HCT116 (cell line): ENCODE measurements around the gene TMC2. TPM values are rescaled to one million over a fixed set of nuclear protein-coding genes. Genes with fewer than 3 reads are reported as not detected.

Source experiments
- ATAC-seq: fragments of 200-7000 bp; cut with Tn5 transposase; 2 replicates; pipeline ENCODE4 v1.9.1; 2020; ENCODE audit warnings: mild to moderate bottlenecking, moderate library complexity
- BruUV-seq: library from RNA; stranded (reverse); fragments of 400-500 nt; replicated peaks from 2 replicates; lab custom pipeline; 2021; lab: Mats Ljungman, UMichigan
- CTCF ChIA-PET: fragments of 300-600 bp; sonication (Branson Sonifier 250); formaldehyde crosslinking; loops from one replicate; lab custom pipeline; 2021; ENCODE audit warnings: antibody characterized with exemption; lab: Charles Lee
- POLR2A ChIA-PET: fragments of 300-600, 350-600 bp; sonication (Branson Sonifier 250); formaldehyde crosslinking; loops from one replicate; lab custom pipeline; 2021; ENCODE audit warnings: antibody characterized with exemption; lab: Charles Lee
- RAD21 ChIA-PET, 2 experiments: fragments of 300-600 bp; sonication (Branson Sonifier 250); formaldehyde crosslinking; loops; one replicate each; lab custom pipeline; 2023; ENCODE audit warnings: low total read pairs in 2 of 2; ENCODE audit not compliant: uncharacterized antibody in 2 of 2, unreplicated experiment in 2 of 2, low non-redundant PET in 1 of 2; lab: Charles Lee
- DNase-seq: peaks from one replicate; pipeline ENCODE4 v3.0.0-alpha.2; 2010; ENCODE audit warnings: low read depth, low spot score
- H2AFZ ChIP-seq: fragments of 200-600 bp; shearing (Covaris generic), sonication (generic); 2 replicates; pipeline ENCODE4 v1.6.1; 2017; ENCODE audit warnings: low read depth, mixed run types, mixed read lengths, antibody characterized with exemption, low read length; ENCODE audit not compliant: poor library complexity, severe bottlenecking
- H3K27ac ChIP-seq: 2 replicates; pipeline ENCODE4 v1.5.1; 2012; ENCODE audit warnings: low read depth, low read length
- H3K27me3 ChIP-seq: fragments of 200-600 bp; sonication (generic); 2 replicates; pipeline ENCODE4 v1.6.1; 2016; ENCODE audit warnings: mixed run types, low read length, mixed read lengths; ENCODE audit not compliant: insufficient read depth
- H3K36me3 ChIP-seq, 2 experiments: fragments of 200-500 bp in 1 of 2; fragments of 200-600 bp in 1 of 2; sonication (Bioruptor generic) in 1 of 2; sonication (generic) in 1 of 2; 2 replicates each; pipeline versions ENCODE4 v1.5.1 to v1.6.1; 2014 to 2016; ENCODE audit warnings: low read length in 2 of 2, inconsistent platforms in 1 of 2, mixed read lengths in 1 of 2, mixed run types in 1 of 2; ENCODE audit not compliant: insufficient read depth in 2 of 2, control insufficient read depth in 1 of 2
- H3K4me1 ChIP-seq, 2 experiments: fragments of 200-600 bp in 1 of 2; sonication (generic) in 1 of 2; 2 replicates each; pipeline versions ENCODE4 v1.5.1 to v1.6.1; 2012 to 2017; ENCODE audit warnings: low read length in 2 of 2, inconsistent platforms in 1 of 2, mild to moderate bottlenecking in 1 of 2, mixed read lengths in 1 of 2, mixed run types in 1 of 2, moderate library complexity in 1 of 2; ENCODE audit not compliant: insufficient read depth in 2 of 2, control insufficient read depth in 1 of 2
- H3K4me2 ChIP-seq: fragments of 200-600 bp; sonication (generic); 2 replicates; pipeline ENCODE4 v1.6.1; 2017; ENCODE audit warnings: mixed run types, low read length, mixed read lengths
- H3K4me3 ChIP-seq, 2 experiments: fragments of 200-600 bp in 1 of 2; sonication (generic) in 1 of 2; replicated peaks in 1 of 2; 2 replicates each; pipeline ENCODE4 v1.5.1; 2011 to 2016; ENCODE audit warnings: low read length in 2 of 2, control low read depth in 1 of 2, low read depth in 1 of 2, mild to moderate bottlenecking in 1 of 2, mixed read lengths in 1 of 2, mixed run types in 1 of 2
- H3K79me2 ChIP-seq: fragments of 200-600 bp; sonication (generic); 2 replicates; pipeline ENCODE4 v1.6.1; 2017; ENCODE audit warnings: mild to moderate bottlenecking, mixed run types, low read length, moderate library complexity, mixed read lengths; ENCODE audit not compliant: insufficient read depth
- H3K9ac ChIP-seq: fragments of 200-600 bp; sonication (generic); 2 replicates; pipeline ENCODE4 v1.6.1; 2016; ENCODE audit warnings: low read length, mixed read lengths
- H3K9me2 ChIP-seq: fragments of 200-600 bp; sonication (generic), shearing (Covaris generic); 2 replicates; pipeline ENCODE4 v1.6.1; 2017; ENCODE audit warnings: mixed run types, mild to moderate bottlenecking, moderate library complexity; ENCODE audit not compliant: insufficient read depth
- H3K9me3 ChIP-seq, 2 experiments: fragments of 200-500 bp in 1 of 2; fragments of 200-600 bp in 1 of 2; sonication (Bioruptor generic) in 1 of 2; sonication (generic) in 1 of 2; 2 replicates each; pipeline ENCODE4 v1.6.1; 2014 to 2017; ENCODE audit warnings: low read length in 2 of 2, mixed read lengths in 2 of 2, inconsistent platforms in 1 of 2, low read depth in 1 of 2, mild to moderate bottlenecking in 1 of 2, mixed run types in 1 of 2, moderate library complexity in 1 of 2; ENCODE audit not compliant: control insufficient read depth in 1 of 2, insufficient read depth in 1 of 2
- H4K20me1 ChIP-seq: fragments of 200-600 bp; sonication (generic), shearing (Covaris generic); 2 replicates; pipeline ENCODE4 v1.6.1; 2017; ENCODE audit warnings: mixed run types, mild to moderate bottlenecking, moderate library complexity; ENCODE audit not compliant: insufficient read depth
- CEBPB ChIP-seq: IDR thresholded peaks from 2 replicates; pipeline ENCODE4 v1.6.1; 2012; ENCODE audit warnings: low read depth
- EZH2 ChIP-seq: fragments of 200-600 bp; sonication (generic); IDR thresholded peaks from 2 replicates; pipeline ENCODE4 v1.6.1; 2017; ENCODE audit warnings: antibody characterized with exemption, mixed run types
- EZH2phosphoT487 ChIP-seq: fragments of 200-600 bp; IDR thresholded peaks from 2 replicates; pipeline ENCODE4 v1.6.1; 2018; ENCODE audit warnings: antibody characterized with exemption, borderline replicate concordance
- FOSL1 ChIP-seq: IDR thresholded peaks from 2 replicates; pipeline ENCODE4 v1.6.1; 2012; ENCODE audit warnings: low read depth
- SRF ChIP-seq: IDR thresholded peaks from 2 replicates; pipeline ENCODE4 v1.6.1; 2012; ENCODE audit warnings: low read depth
- TCF7L2 ChIP-seq: IDR thresholded peaks from 2 replicates; pipeline ENCODE4 v1.7.0; 2011; ENCODE audit warnings: borderline replicate concordance, inconsistent platforms; ENCODE audit not compliant: insufficient read depth, insufficient read length; ENCODE audit errors: extremely low read depth
- intact Hi-C: fragments of 100-400 bp; cut with micrococcal nuclease; formaldehyde crosslinking; loops from 2 replicates; pipeline ENCODE4 v1.10.0; 2022
- total RNA-seq: library from RNA; stranded (reverse); gene quantifications from one replicate; pipeline ENCODE4 v1.2.1, GENCODE V29; 2021; ENCODE audit not compliant: unreplicated experiment
- TF ChIP-seq, protein P1 (sequence below): IDR thresholded peaks from 2 replicates; pipeline ENCODE4 v1.6.1; 2012
- TF ChIP-seq, protein P2 (sequence below): IDR thresholded peaks from 2 replicates; pipeline ENCODE4 v1.6.1; 2011; ENCODE audit warnings: mild to moderate bottlenecking, low read length, moderate library complexity; ENCODE audit not compliant: insufficient replicate concordance; ENCODE audit errors: extremely low read depth

TMC2 gene
- total RNA-seq, 1 experiment from 2014 or later: not detected

GRCh38 chr20:2519115-2519809 is 17.1 kb upstream of the TMC2 start:
- ATAC-seq: no peak
- no peak for DNase-seq
- H3K9me2 ChIP-seq: no peaks in the 10 kb centered on the region
- H3K4me2 ChIP-seq: no peak overlapping the region
- no peaks in the 10 kb centered on the region for H3K79me2 ChIP-seq
- H3K9ac ChIP-seq: no peak overlapping the region
- ChIA-PET CTCF (interaction anchor here (3.5 kb wide), 1 partner anchor 129 kb away, joined by 22 read pairs; no protein-coding TSS in a partner anchor), RAD21 (no interaction called here), POLR2A (interaction anchor here (1.0 kb wide), 1 partner anchor 134 kb away, joined by 3 read pairs; the partner anchor contains the start of gene NOP56)
- BruUV-seq: no TSS peak
- intact Hi-C loops: no loop called here
- TF ChIP-seq, protein P1, sequence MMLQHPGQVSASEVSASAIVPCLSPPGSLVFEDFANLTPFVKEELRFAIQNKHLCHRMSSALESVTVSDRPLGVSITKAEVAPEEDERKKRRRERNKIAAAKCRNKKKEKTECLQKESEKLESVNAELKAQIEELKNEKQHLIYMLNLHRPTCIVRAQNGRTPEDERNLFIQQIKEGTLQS: no peak
- TF ChIP-seq TCF7L2: no peak
- no peak for TF ChIP-seq EZH2
- no peak for TF ChIP-seq EZH2phosphoT487
- no peak for TF ChIP-seq SRF
- no peak for TF ChIP-seq CEBPB
- TF ChIP-seq FOSL1: no peak
- TF ChIP-seq, protein P2, sequence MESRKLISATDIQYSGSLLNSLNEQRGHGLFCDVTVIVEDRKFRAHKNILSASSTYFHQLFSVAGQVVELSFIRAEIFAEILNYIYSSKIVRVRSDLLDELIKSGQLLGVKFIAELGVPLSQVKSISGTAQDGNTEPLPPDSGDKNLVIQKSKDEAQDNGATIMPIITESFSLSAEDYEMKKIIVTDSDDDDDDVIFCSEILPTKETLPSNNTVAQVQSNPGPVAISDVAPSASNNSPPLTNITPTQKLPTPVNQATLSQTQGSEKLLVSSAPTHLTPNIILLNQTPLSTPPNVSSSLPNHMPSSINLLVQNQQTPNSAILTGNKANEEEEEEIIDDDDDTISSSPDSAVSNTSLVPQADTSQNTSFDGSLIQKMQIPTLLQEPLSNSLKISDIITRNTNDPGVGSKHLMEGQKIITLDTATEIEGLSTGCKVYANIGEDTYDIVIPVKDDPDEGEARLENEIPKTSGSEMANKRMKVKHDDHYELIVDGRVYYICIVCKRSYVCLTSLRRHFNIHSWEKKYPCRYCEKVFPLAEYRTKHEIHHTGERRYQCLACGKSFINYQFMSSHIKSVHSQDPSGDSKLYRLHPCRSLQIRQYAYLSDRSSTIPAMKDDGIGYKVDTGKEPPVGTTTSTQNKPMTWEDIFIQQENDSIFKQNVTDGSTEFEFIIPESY: no peak
- no peak overlapping the region for H3K27ac ChIP-seq
- H2AFZ ChIP-seq: no peak overlapping the region
- H4K20me1 ChIP-seq: no peaks in the 10 kb centered on the region
- no peaks in the 10 kb centered on the region for H3K27me3 ChIP-seq
- H3K4me3 ChIP-seq: no peak overlapping the region
- no peaks in the 10 kb centered on the region for H3K36me3 ChIP-seq
- H3K9me3 ChIP-seq: no peaks in the 10 kb centered on the region
- H3K4me1 ChIP-seq: peaks cover 0 to 12% of the 10 kb centered on the region in 2 experiments; a peak in 3 of 4 replicates
